WERI-Rb-1 (cell line): ENCODE measurements around the gene ARNT2.

ENCODE experiments used
- DNase-seq: peaks from one replicate; pipeline ENCODE4 v3.0.0-alpha.2; 2020
- H3K27ac ChIP-seq: fragments of 250-450 bp; sonication (Bioruptor Pico); 2 replicates; pipeline ENCODE4 v1.5.1; 2020; ENCODE audit warnings: mild to moderate bottlenecking, moderate library complexity
- H3K27me3 ChIP-seq: fragments of 250-450 bp; sonication (Bioruptor Pico); 2 replicates; pipeline ENCODE4 v1.5.1; 2021; ENCODE audit warnings: mild to moderate bottlenecking, low read depth, moderate library complexity; ENCODE audit not compliant: insufficient read depth, severe bottlenecking
- H3K36me3 ChIP-seq: fragments of 250-450 bp; sonication (Bioruptor Pico); 2 replicates; pipeline ENCODE4 v1.5.1; 2020; ENCODE audit warnings: mild to moderate bottlenecking, moderate library complexity
- H3K4me3 ChIP-seq: 2 replicates; pipeline ENCODE4 v1.5.1; 2011; ENCODE audit warnings: low read depth, mild to moderate bottlenecking, control low read depth, low read length
- H3K9me3 ChIP-seq: fragments of 250-450 bp; sonication (Bioruptor Pico); 2 replicates; pipeline ENCODE4 v1.5.1; 2021; ENCODE audit warnings: mild to moderate bottlenecking, moderate library complexity; ENCODE audit not compliant: severe bottlenecking
- CTCF ChIP-seq: IDR thresholded peaks from 2 replicates; pipeline ENCODE4 v1.5.1; 2011; ENCODE audit warnings: low read depth, mild to moderate bottlenecking, control low read depth, inconsistent platforms, low read length

The ARNT2 gene

GRCh38 chr15:80594091-80594889 is 190.1 kb downstream of the ARNT2 start:
- Histone ChIP-seq H3K9me3 (no peaks in the 10 kb centered on the region), H3K27ac (no peak overlapping the region), H3K4me3 (no peak overlapping the region), H3K27me3 (no peaks in the 10 kb centered on the region), H3K36me3 (no peaks in the 10 kb centered on the region)
- no peak for DNase-seq
- no peak for TF ChIP-seq CTCF

GRCh38 chr15:80595396-80595795 is 191.2 kb downstream of the ARNT2 start:
- H3K27ac ChIP-seq, result no peak overlapping the region
- TF ChIP-seq CTCF, result no peak

GRCh38 chr15:80596521-80596976 is 192.4 kb downstream of the ARNT2 start:
- no peak overlapping the region for H3K27ac ChIP-seq
- H3K9me3 ChIP-seq, result no peaks in the 10 kb centered on the region
- no peak for DNase-seq
- no peak overlapping the region for H3K4me3 ChIP-seq
- H3K36me3 ChIP-seq, result no peaks in the 10 kb centered on the region
- no peaks in the 10 kb centered on the region for H3K27me3 ChIP-seq
- no peak for TF ChIP-seq CTCF

More at GRCh38 chr15:80595396-80595795, 191.2 kb downstream of the ARNT2 start:
- H3K9me3 ChIP-seq, result no peaks in the 10 kb centered on the region
- no peaks in the 10 kb centered on the region for H3K36me3 ChIP-seq
- H3K4me3 ChIP-seq, result no peak overlapping the region
- DNase-seq, result no peak
- H3K27me3 ChIP-seq, result no peaks in the 10 kb centered on the region

- no peak for TF ChIP-seq CTCF
- no peak overlapping the region for H3K4me3 ChIP-seq
- no peaks in the 10 kb centered on the region for H3K36me3 ChIP-seq
- H3K27me3 ChIP-seq, result no peaks in the 10 kb centered on the region
- no peaks in the 10 kb centered on the region for H3K9me3 ChIP-seq
- no peak for DNase-seq
- no peak overlapping the region for H3K27ac ChIP-seq
Measured at GRCh38 chr15:80597076-80597475, 192.9 kb downstream of the ARNT2 start.

GRCh38 chr15:80599359-80599758 is 195.2 kb downstream of the ARNT2 start:
- no peak overlapping the region for H3K27ac ChIP-seq
- no peak overlapping the region for H3K4me3 ChIP-seq
- no peak for DNase-seq
- H3K9me3 ChIP-seq, result no peaks in the 10 kb centered on the region
- H3K27me3 ChIP-seq, result no peaks in the 10 kb centered on the region
- no peak for TF ChIP-seq CTCF
- H3K36me3 ChIP-seq, result no peaks in the 10 kb centered on the region

GRCh38 chr15:80600626-80601025 is 196.4 kb downstream of the ARNT2 start:
- no peaks in the 10 kb centered on the region for H3K27me3 ChIP-seq
- no peak for DNase-seq
- no peaks in the 10 kb centered on the region for H3K9me3 ChIP-seq
- no peak for TF ChIP-seq CTCF
- H3K36me3 ChIP-seq, result no peaks in the 10 kb centered on the region
- no peak overlapping the region for H3K4me3 ChIP-seq
- no peak overlapping the region for H3K27ac ChIP-seq
